NCI-H2081 treated with DMSO at 0.1 percent for 48 hours (cell line): ENCODE measurements around the gene SOD2.
"Not testable (repeated sequence)": the region's sequence is repeated elsewhere in the genome, so short reads cannot be mapped to it uniquely, and the experiment has no call there.

Experiments
- DNase-seq: peaks from one replicate; lab custom pipeline; 2025; lab: John Stamatoyannopoulos, UW

The SOD2 gene

DNA sequence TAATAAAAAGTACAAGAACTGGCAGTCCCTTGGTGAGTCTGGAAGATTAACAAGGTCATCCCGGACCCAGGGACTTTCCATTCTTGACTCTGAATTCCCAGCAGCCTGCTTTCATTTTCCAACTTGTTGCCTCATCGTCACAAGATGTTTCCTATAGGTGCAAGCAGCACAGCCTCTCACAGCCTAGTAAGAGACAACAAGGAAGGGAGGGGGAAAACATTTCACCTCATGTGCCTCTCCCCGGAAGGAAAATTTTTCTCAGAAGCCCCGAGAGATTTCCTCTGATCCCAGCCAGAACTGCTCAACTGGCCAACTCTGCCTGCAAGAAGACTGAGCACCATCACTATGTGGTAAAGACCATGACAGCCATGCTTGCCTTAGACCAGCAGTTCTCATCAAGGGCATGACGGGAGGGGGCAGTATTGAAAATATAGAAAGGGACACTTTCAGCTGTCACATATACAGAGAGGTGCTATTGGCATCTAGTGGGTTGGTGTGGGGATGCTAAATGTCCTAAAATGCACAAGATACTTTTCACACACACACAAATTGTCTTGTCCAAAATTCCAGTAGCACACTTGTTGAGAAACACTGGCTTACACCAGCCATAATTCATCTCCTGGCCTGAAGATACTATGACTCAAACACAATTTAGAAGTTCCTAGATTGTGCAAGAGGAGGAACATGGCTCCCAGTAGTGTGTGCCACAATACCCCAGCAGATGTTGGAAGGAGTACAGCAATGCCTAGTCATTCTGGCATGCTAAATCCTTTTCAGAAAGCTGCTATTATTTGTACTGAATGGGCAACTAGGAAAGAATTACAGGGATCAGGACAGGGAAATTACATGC is 23.4 kb upstream of the SOD2 start:
- no peak for DNase-seq

- DNase-seq = no peak
These were observed 22.6 kb upstream of the SOD2 start for GRCh38 chr6:159715605-159716004.

DNA sequence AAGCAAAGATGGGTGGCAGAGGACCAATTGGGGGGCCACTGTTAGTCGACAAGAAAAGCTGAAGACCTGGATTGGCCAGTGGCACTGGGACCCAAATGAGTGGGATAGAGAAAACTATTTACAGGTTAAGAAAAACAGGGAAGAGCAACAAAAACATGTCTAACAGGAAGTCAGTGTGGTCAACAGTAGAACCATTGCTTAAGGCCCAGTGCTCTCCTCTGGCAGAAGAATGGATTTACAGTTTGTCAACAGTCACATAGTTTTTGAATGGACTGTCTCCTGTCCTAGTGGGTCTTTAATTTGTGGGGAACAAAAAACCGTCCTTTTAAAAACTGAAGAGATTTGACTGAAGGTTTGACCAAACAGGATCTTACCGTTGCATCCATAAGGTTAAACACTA is 22.1 kb upstream of the SOD2 start:
- no peak for DNase-seq

- no peak for DNase-seq
These were observed 21.4 kb upstream of the SOD2 start for GRCh38 chr6:159714404-159714803.

- DNase-seq = no peak
These were observed 20.9 kb upstream of the SOD2 start for GRCh38 chr6:159713984-159714383.

DNA sequence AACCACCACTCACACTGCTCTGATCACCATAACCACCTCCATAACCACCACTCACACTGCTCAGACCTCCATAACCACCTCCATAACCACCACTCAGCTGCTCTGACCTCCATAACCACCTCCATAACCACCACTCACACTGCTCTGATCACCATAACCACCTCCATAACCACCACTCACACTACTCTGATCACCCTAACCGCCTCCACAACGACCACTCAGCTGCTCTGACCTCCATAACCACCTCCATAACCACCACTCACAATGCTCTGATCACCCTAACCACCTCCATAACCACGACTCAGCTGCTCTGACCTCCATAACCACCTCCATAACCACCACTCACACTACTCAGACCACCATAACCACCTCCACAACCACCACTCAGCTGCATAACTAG is 19.3 kb upstream of the SOD2 start:
- DNase-seq = not testable (repeated sequence)

GRCh38 chr6:159710603-159711002 is 17.6 kb upstream of the SOD2 start:
- DNase-seq = not testable (repeated sequence)

DNA sequence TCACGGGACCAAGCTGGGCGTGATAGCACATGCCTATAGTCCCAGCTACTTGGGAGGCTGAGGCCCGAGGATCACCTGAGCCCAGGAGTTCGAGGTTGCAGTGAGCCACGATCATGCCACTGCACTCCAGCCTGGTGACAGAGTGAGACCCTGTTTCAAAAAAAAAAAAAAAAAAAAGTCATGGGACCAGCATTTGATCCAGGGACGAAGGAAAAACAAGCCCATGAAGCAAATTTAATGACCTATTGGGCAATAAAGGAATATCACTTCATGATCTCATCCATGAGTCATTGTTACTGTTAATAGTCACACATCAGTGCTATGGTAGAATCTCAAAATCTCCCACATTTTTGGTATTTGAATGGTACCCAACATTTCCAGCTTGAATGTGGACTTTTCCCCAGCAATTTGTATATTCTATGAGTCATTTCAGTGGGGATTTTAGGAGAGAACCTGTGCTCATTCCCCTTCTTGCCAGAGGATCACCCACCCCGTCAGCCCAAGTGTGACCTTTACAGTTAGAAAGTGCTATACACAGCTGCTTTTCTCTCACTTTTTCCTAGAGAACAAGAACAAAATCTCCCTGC is 8.5 kb upstream of the SOD2 start:
- no peak for DNase-seq

- no peak for DNase-seq
These were observed 7.9 kb upstream of the SOD2 start for GRCh38 chr6:159700970-159701369.

DNA sequence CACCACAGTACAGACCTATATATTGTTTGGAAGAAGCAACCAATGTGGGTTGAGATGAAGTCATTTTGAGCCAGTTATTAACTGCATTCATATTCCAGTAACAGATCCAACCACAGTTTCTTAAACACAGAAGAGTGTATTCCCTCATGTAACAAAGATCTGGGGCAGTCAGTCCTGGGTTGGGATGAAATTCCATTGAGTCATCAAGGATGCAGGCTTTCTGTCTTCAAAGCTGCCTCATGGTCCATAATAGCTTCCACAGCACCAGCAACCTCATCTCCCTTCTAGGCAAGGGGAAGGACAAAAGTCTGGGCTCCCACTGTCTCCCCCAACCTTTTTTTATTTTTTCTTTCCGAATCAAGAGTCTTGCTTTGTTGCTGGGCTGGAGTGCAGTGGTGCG is 2.9 kb upstream of the SOD2 start:
- DNase-seq = no peak

- DNase-seq = no peak
These were observed 979 bp upstream of the SOD2 start for GRCh38 chr6:159693894-159694545.

DNA sequence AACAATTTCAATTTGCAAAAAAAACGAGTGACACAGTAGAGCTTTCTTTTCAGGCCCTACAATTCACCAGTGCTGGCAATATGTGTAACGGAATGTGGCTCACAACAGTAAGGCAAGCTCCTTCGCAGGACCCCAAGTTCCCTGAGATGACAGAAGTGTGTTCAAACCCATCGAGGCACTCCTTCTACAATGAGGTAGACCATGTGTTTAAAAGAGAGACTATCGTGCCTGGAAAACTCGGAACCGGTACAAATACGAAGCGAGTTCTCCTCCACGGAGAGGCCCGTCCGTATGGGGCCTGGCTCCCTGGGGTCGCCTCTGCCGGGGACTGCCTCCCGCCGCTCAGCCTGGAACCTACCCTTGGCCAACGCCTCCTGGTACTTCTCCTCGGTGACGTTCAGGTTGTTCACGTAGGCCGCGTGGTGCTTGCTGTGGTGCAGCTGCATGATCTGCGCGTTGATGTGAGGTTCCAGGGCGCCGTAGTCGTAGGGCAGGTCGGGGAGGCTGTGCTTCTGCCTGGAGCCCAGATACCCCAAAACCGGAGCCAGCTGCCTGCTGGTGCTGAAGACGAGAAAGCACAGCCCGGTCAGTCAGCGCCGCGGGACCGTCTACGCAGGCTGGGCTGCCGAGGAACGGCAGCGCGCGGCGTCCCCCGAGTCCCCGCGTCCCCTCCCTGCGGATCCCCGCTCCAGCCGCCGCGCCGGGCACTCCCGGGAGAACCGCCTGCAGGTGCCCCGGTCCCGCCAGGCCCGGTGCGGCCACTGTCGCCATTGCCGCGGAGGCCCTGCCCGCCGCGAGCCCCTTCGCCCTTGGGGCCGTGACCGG is 526 bp downstream of the SOD2 start:
- DNase-seq = no peak

- DNase-seq = no peak
These were observed 1.1 kb downstream of the SOD2 start for GRCh38 chr6:159691963-159692287.

GRCh38 chr6:159691133-159691962 is 1.7 kb downstream of the SOD2 start:
- DNase-seq = no peak

DNA sequence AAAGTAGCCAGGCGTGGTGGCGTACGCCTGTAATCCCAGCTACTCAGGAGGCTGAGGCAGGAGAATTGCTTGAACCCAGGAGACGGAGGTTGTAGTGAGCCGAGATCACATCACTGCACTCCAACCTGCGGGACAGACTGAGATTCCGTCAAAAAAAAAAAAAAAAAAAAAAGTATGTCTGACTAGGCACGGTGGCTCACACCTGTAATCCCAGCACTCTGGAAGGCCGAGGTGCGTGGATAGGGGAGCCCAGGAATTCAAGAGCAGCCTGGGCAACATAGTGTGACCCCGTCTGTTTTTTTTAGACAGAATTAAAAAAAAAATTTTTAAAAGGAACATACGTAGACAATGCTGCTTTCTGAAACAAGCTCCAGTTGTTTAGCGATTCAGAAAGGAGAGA is 2.9 kb downstream of the SOD2 start:
- not testable (repeated sequence) for DNase-seq

GRCh38 chr6:159689001-159689400 is 4.0 kb downstream of the SOD2 start:
- DNase-seq = no peak

DNA sequence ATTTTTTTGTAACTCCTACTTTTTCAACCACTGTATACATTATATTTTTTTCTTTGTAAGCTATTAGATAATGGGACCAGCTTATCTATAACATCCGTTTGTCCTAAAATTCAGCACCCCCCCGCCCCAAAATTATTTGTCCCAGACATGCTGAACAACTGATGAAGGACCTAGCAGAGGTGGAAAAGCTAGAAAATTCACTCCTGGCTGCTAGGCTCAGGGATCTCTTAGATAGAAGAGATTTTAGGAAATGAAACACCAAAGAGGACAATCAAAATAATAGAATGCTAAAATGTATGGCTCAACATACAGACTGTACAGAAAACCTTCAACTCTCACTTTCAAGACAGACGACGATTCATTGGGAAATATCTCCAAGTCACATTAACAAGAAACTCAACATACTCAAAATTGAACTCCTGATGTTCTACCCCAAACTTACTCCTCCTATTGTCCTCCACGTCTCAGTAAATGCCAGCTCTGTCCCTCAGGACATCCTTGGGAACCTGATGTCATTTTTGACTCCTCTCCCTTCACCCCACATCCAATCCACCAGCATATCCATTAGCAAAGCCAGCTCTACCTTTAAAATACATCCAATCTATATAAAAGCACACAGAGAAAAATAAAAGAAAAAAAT is 4.7 kb downstream of the SOD2 start:
- DNase-seq = no peak

- DNase-seq = no peak
These were observed 5.7 kb downstream of the SOD2 start for GRCh38 chr6:159687341-159687740.

GRCh38 chr6:159686703-159687102 is 6.3 kb downstream of the SOD2 start:
- no peak for DNase-seq

GRCh38 chr6:159686040-159686439 is 7.0 kb downstream of the SOD2 start:
- no peak for DNase-seq

DNA sequence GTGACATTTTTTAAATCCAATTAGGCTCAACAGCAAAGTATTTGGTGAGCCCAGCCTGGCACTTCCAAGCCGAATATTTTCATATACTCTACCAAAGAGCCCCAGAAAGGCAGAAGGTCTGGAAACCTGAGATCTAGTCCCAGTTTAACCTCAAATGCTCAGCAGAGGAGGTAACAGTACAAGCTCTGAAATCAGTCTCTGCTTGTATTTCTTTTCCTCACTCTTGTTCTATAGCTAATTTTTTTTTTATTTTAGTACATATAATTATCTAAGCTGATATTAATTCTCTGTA is 9.1 kb downstream of the SOD2 start:
- DNase-seq = no peak
